KMS-11 (cell line): ENCODE data around the gene RPS19.

Experiments used
- H2AFZ ChIP-seq: fragments of 200-600 bp; sonication (generic); 2 replicates; pipeline ENCODE4 v1.6.1; 2016; ENCODE audit warnings: antibody characterized with exemption, mixed run types, low read depth
- H3K27ac ChIP-seq: fragments of 200-600 bp; sonication (generic); 2 replicates; pipeline ENCODE4 v1.6.1; 2016; ENCODE audit warnings: mild to moderate bottlenecking, mixed run types
- H3K27me3 ChIP-seq: fragments of 200-600 bp; sonication (generic); 2 replicates; pipeline ENCODE4 v1.6.1; 2017; ENCODE audit warnings: mild to moderate bottlenecking, low read depth, mixed run types, moderate library complexity; ENCODE audit not compliant: insufficient read depth
- H3K36me3 ChIP-seq: fragments of 200-600 bp; sonication (generic); 2 replicates; pipeline ENCODE4 v1.6.1; 2017; ENCODE audit warnings: mild to moderate bottlenecking, mixed run types; ENCODE audit not compliant: insufficient read depth
- H3K4me1 ChIP-seq: fragments of 200-600 bp; sonication (generic); 2 replicates; pipeline ENCODE4 v1.6.1; 2016; ENCODE audit warnings: mild to moderate bottlenecking, low read depth, mixed run types; ENCODE audit not compliant: poor library complexity, severe bottlenecking
- H3K4me2 ChIP-seq: fragments of 200-600 bp; sonication (generic); 2 replicates; pipeline ENCODE4 v1.7.0; 2016; ENCODE audit warnings: mild to moderate bottlenecking, mixed run types
- H3K4me3 ChIP-seq: fragments of 200-600 bp; sonication (generic); IDR thresholded peaks from 2 replicates; pipeline ENCODE4 v1.6.1; 2017; ENCODE audit warnings: low read depth, low read length, mixed read lengths; ENCODE audit not compliant: insufficient read depth
- H3K79me2 ChIP-seq: fragments of 200-600 bp; sonication (generic); 2 replicates; pipeline ENCODE4 v1.6.1; 2016; ENCODE audit warnings: low read depth, mixed run types; ENCODE audit not compliant: insufficient read depth
- H3K9ac ChIP-seq: fragments of 200-600 bp; sonication (generic); 2 replicates; pipeline ENCODE4 v1.6.1; 2016; ENCODE audit warnings: mild to moderate bottlenecking, mixed run types
- H4K20me1 ChIP-seq: fragments of 200-600 bp; sonication (generic); 2 replicates; pipeline ENCODE4 v1.6.1; 2016; ENCODE audit warnings: mild to moderate bottlenecking, mixed run types; ENCODE audit not compliant: insufficient read depth
- CTCF ChIP-seq: fragments of 200-600 bp; sonication (generic); conservative IDR thresholded peaks from 2 replicates; pipeline ENCODE4 v1.6.1; 2017; ENCODE audit warnings: low read depth, mild to moderate bottlenecking, antibody characterized with exemption, low read length, moderate library complexity, mixed read lengths

RPS19 gene

GRCh38 chr19:41886761-41887710 lies 27.0 kb downstream of the RPS19 start:
- Histone ChIP-seq H3K27ac (no peak overlapping the region), H2AFZ (no peak overlapping the region), H3K79me2 (peaks cover 24% of the 10 kb centered on the region)

GRCh38 chr19:41887711-41888382 lies 27.8 kb downstream of the RPS19 start:
- Histone ChIP-seq H4K20me1 (0 out of 2 replicates have a peak, but pooled peaks cover 4% of the 10 kb centered on the region), H3K27ac (no peak overlapping the region)

More at GRCh38 chr19:41886761-41887710, 27.0 kb downstream of the RPS19 start:
- Histone ChIP-seq H3K27me3 (peaks cover 3% of the 10 kb centered on the region; the same call in 1 of the 2 replicates), H3K9ac (no peak overlapping the region), H3K4me3 (no peak overlapping the region), H3K36me3 (no peaks in the 10 kb centered on the region), H3K4me2 (peak overlapping the region; percentile 8; the same call in 1 of the 2 replicates), H4K20me1 (0 out of 2 replicates have a peak, but pooled peaks cover 4% of the 10 kb centered on the region), H3K4me1 (peaks cover 39% of the 10 kb centered on the region)
- no peak for TF ChIP-seq CTCF

GRCh38 chr19:41888926-41889325 lies 28.9 kb downstream of the RPS19 start:
- no peak for TF ChIP-seq CTCF
- Histone ChIP-seq H2AFZ (no peak overlapping the region), H3K79me2 (peaks cover 24% of the 10 kb centered on the region), H3K9ac (no peak overlapping the region), H3K4me2 (no peak overlapping the region), H3K4me3 (no peak overlapping the region), H3K27me3 (no peaks in the 10 kb centered on the region), H4K20me1 (0 out of 2 replicates have a peak, but pooled peaks cover 4% of the 10 kb centered on the region), H3K27ac (no peak overlapping the region), H3K36me3 (no peaks in the 10 kb centered on the region), H3K4me1 (peaks cover 35% of the 10 kb centered on the region)

More at GRCh38 chr19:41887711-41888382, 27.8 kb downstream of the RPS19 start:
- Histone ChIP-seq H3K79me2 (peaks cover 24% of the 10 kb centered on the region), H2AFZ (no peak overlapping the region), H3K4me3 (no peak overlapping the region), H3K36me3 (no peaks in the 10 kb centered on the region), H3K27me3 (no peaks in the 10 kb centered on the region), H3K9ac (no peak overlapping the region), H3K4me2 (peak overlapping the region; percentile 8; the same call in 1 of the 2 replicates), H3K4me1 (peaks cover 35% of the 10 kb centered on the region)
- no peak for TF ChIP-seq CTCF

GRCh38 chr19:41889896-41890295 lies 29.8 kb downstream of the RPS19 start:
- no peak overlapping the region for H2AFZ ChIP-seq
- H3K4me2 ChIP-seq = no peak overlapping the region
- H3K27ac ChIP-seq = no peak overlapping the region
- H4K20me1 ChIP-seq = 0 out of 2 replicates have a peak, but pooled peaks cover 4% of the 10 kb centered on the region
- no peak overlapping the region for H3K9ac ChIP-seq
- H3K4me1 ChIP-seq = peaks cover 30% of the 10 kb centered on the region
- H3K27me3 ChIP-seq = no peaks in the 10 kb centered on the region
- no peaks in the 10 kb centered on the region for H3K36me3 ChIP-seq
- no peak for TF ChIP-seq CTCF
- H3K79me2 ChIP-seq = peaks cover 20% of the 10 kb centered on the region
- no peak overlapping the region for H3K4me3 ChIP-seq
